ENCODE data around the gene WWOX.

GRCh38 chr16:78450255-78450654 lies 350.8 kb downstream of the WWOX start:
- no peak for TF ChIP-seq POLR2AphosphoS5 (IDR thresholded peaks at IDR 0.05)
- no peak for TF ChIP-seq POLR2A (IDR thresholded peaks at IDR 0.05)
